ENCODE measurements around the gene SNX9. TPM values are rescaled to one million over a fixed set of nuclear protein-coding genes. Genes with fewer than 3 reads are reported as not detected.

Gene SNX9
- total and polyA plus RNA-seq, 10 of the 15 experiments (the other 5 are each of a cell fraction or from before 2014, with no cell fraction given) = 0.03 to 2.0 (median 0.37) TPM

GRCh38 chr6:157912326-157912725 lies 89.3 kb downstream of the SNX9 start:
- H3K4me1 ChIP-seq (ENCODE audit: control insufficient read depth, insufficient read depth, low read length) = peaks cover 17% of the 10 kb centered on the region
- no peak overlapping the region for H3K9ac ChIP-seq (ENCODE audit: control insufficient read depth, insufficient read depth, low read length)
- no peak overlapping the region for H3K4me2 ChIP-seq (ENCODE audit: control insufficient read depth, insufficient read depth)
- H3K9me3 ChIP-seq (replicated peaks; ENCODE audit: control insufficient read depth, insufficient read depth, low read length) = no peaks in the 10 kb centered on the region; the same call in 2 of the 3 replicates
- ATAC-seq = no peak
- no peaks in the 10 kb centered on the region for H4K20me1 ChIP-seq (ENCODE audit: control insufficient read depth, insufficient read depth)
- ChIA-PET POLR2A (interaction anchor here (1.2 kb wide), 1 partner anchor 14 kb away, joined by 3 read pairs; no protein-coding TSS in a partner anchor), CTCF (interaction anchor here (1.2 kb wide), 1 partner anchor 10 kb away, joined by 3 read pairs; no protein-coding TSS in a partner anchor), SMC1A (ENCODE audit: uncharacterized antibody, unreplicated experiment) (interaction anchor here (1.0 kb wide), 1 partner anchor 9 kb away, joined by 3 read pairs; no protein-coding TSS in a partner anchor), RAD21 (ENCODE audit: unreplicated experiment) (no interaction called here)
- DNase-seq (ENCODE audit: low read depth, low spot score) = no peak
- H3K27me3 ChIP-seq (replicated peaks in 1 of 2; ENCODE audit: control insufficient read depth in 2 of 2, insufficient read depth in 2 of 2, low read length in 1 of 2) = no peaks in the 10 kb centered on the region
- H2AFZ ChIP-seq (ENCODE audit: control insufficient read depth, low read depth, low read length) = no peak overlapping the region
- H3K36me3 ChIP-seq (ENCODE audit: control insufficient read depth in 2 of 2, insufficient read depth in 2 of 2, low read length in 1 of 2) = no peaks in the 10 kb centered on the region; a peak in 1 of 4 replicates
- BruUV-seq (replicated peaks) = no TSS peak
- H3K4me3 ChIP-seq = no peak overlapping the region
- intact Hi-C loops (cut with micrococcal nuclease; ENCODE audit: unreplicated experiment) (no loop called here), in situ Hi-C loops (cut with MboI) (no loop called here)
- FAIRE-seq = no peak
- H3K79me2 ChIP-seq (ENCODE audit: control insufficient read depth, insufficient read depth, low read length) = no peaks in the 10 kb centered on the region
- no peak overlapping the region for H3K27ac ChIP-seq (ENCODE audit: control insufficient read depth, insufficient read depth)
- 88% methylated on average over 6 of the region's 6 CpGs for WGBS (ENCODE audit: insufficient coverage, insufficient replicate concordance, low lambda C conversion rate, missing lambda C conversion rate)
- no peak for TF ChIP-seq ZZZ3 (IDR thresholded peaks at IDR 0.05; ENCODE audit: control insufficient read depth, insufficient read length, low read depth)
- TF ChIP-seq TAF1 (IDR thresholded peaks at IDR 0.05; ENCODE audit: borderline replicate concordance, low read depth, low read length) = no peak
- TF ChIP-seq PAX5 (IDR thresholded peaks at IDR 0.05; ENCODE audit: borderline replicate concordance, low read depth, low read length) = no peak
- no peak for TF ChIP-seq ZNF384 (IDR thresholded peaks at IDR 0.05; ENCODE audit: borderline replicate concordance, low read depth, low read length)
- TF ChIP-seq JUND (IDR thresholded peaks at IDR 0.05; ENCODE audit: low read depth, low read length) = no peak
- TF ChIP-seq CUX1 (IDR thresholded peaks at IDR 0.05; ENCODE audit: insufficient replicate concordance, low read depth, low read length) = no peak
- no peak for TF ChIP-seq TCF3 (IDR thresholded peaks at IDR 0.05; ENCODE audit: borderline replicate concordance, insufficient read depth, low read depth, low read length)
- TF ChIP-seq CTCF (IDR thresholded peaks at IDR 0.05 in 2 of 3, conservative IDR thresholded peaks at IDR 0.05 in 1 of 3; ENCODE audit: control insufficient read depth in 2 of 3, extremely low read depth in 1 of 3, insufficient read depth in 1 of 3, low read depth in 3 of 3, low read length in 3 of 3) = no peak
- no peak for TF ChIP-seq GABPA (IDR thresholded peaks at IDR 0.05; ENCODE audit: low read depth)
- TF ChIP-seq CBX5 (IDR thresholded peaks at IDR 0.05; ENCODE audit: low read depth) = no peak
- no peak for TF ChIP-seq ETV6 (conservative IDR thresholded peaks at IDR 0.05 in 1 of 2, IDR thresholded peaks at IDR 0.05 in 1 of 2; ENCODE audit: borderline replicate concordance in 1 of 2, low read depth in 1 of 2)
- no peak for TF ChIP-seq ESRRA (IDR thresholded peaks at IDR 0.05; ENCODE audit: low read length)
